Stimulated activated CD4-positive, alpha-beta T cell treated with anti-CD3 and anti-CD28 coated beads, TNF-alpha, amount 100 ng/mL, for 1 hour (primary cell): ENCODE measurements around the gene LRRC8C.

Experiments
- DNase-seq, 3 donors: peaks; one replicate each; pipeline ENCODE4 v3.0.0-alpha.2; 2020; ENCODE audit warnings: low read depth in 3 of 3, low spot score in 1 of 3

The LRRC8C gene

DNA sequence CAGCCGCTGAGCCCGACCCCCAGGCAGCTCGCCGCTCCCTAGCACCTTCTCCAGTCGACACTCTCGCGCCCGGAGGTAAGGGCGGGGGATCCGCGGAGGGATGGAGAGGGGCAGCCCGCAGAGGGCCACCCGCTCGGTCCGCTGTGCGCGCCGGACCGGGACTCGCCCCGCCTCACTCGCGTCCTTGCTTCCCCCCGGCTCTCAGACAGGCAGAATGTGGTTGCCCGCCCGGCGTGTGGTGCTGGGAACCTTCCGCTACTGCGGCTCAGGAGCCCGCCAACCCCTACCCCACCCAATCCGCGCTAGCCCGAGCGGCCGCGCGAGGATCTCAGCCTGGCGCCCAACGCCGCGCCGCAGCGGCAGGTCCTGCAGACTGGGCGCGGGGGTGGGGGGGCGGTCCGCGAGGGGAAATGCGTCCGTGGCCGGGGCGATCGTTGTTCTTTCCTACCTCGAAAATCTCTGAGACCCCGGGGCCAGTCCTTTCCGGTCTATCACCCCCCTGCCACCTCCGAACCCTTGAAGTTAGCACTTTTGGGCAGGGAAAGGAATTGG, 404 bp downstream of the LRRC8C start:
- DNase-seq = peak in 1 of 3 donors; percentile 36

DNA sequence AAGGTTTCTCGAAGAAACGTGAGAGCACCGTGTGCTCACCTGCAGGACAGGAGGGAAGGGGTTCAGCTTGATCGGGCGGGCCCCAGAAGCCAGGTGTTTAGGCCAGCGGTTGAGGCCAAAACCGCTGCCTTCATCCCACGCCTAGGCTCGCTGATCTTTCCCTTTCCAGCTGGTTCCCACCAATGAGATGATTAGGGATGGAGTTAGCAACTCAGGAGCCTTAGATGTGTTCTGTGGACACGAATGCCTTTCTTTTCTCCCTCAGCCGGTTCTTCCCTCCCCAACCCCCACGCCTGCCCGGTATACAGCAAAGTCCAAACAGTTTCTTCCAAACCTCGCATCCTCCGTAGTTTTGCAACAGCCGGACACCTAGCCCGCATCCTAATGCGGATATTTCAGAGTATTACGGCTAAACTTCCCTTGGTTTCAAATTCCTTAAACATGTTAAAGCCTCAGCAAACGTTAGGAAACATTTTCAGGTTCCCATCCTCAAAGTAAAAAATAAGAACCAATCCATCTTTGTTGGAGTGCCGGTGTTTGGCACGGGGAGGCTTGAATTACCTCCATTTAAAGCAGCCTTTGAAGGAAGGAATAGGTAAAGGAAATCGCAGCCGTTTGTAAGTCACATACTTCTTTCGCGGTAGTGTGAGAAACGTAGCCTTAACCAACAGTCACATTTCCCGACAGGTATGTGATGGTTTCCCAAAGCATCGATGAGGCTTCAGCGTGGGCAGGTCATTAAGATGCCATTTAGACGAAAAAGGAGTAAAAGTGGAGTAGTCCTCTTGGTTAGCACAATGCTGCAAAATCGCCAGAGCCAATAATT, 1.1 kb downstream of the LRRC8C start:
- no peak for DNase-seq

GRCh38 chr1:89635825-89636815, 3.2 kb downstream of the LRRC8C start:
- DNase-seq = no peak

DNA sequence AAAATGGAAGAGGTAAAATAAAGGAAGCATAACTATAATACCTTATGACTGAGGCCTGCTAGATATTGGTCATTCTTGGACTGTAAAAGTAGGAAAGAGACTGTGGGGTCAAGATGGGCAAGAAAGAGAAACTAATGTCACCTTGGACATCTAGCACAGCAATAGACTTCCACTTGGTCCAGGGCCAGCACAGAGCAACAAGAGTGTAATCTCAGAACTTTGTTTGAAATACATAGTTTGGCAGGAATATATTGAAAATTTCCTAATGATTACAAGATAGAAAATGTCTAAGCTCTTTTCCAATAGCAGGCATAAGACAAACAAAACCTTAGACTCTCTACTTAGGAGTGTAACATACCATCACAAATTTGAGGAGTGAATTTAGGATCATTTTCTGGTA, 4.6 kb downstream of the LRRC8C start:
- no peak for DNase-seq

DNA sequence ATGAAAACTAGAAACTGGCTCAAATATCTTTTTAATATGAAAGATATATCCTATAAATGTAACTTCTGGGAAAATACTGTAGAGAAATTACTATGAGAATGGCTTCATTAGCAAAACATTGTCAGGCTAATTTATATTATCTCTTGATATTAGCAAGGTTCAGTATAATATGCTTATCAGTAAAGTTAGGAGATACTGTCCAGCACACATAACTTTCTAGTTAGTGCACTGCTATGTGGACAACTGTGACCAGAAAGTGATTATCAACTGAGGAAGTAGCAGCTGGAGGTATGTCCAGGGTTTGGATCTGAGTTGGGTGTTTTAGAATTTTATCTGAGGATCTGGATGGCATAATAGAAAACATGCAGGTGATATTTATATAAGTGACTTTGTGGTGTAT, 7.5 kb downstream of the LRRC8C start:
- no peak for DNase-seq

DNA sequence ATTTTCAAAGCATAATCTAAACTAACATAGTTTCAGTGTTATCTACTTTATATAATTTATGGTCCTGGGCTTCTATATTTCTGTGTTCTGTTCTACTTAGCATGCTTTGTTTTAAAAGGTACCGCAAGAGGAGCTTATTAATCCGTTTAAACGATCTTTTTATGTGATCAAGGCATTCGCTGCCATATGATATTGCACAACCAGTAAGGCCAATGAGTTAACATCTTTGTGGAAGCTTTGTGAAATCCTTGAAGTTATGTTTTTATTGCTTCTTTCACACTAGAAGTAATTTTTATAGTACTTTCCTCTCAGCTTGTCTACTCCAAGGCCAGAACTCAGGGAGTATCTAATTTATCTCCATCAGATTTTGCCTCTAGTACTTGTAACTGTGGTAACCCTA, 8.9 kb downstream of the LRRC8C start:
- DNase-seq = no peak

DNA sequence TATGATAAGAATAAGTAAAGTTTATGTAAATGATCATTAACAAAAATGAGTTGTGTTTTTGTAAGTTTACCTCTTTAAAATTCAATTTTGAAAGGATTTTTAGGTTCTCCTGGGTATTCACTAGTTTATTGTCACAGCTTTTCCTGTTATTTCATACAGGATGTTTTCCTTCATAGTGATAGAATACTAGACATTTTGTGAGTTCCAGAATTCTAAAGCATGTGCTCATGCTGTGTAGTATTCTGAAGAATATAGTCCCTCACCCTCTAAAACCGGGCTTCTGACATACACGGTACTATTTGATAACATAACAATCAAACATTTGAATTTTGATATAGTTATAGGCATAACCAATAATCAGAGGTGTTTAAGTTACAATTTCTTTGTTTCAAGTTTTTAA, 10.7 kb downstream of the LRRC8C start:
- DNase-seq = no peak

GRCh38 chr1:89644119-89644814, 11.3 kb downstream of the LRRC8C start:
- DNase-seq = no peak

- no peak for DNase-seq
These were observed 13.3 kb downstream of the LRRC8C start for GRCh38 chr1:89646259-89646658.

GRCh38 chr1:89649783-89650182, 16.9 kb downstream of the LRRC8C start:
- no peak for DNase-seq

DNA sequence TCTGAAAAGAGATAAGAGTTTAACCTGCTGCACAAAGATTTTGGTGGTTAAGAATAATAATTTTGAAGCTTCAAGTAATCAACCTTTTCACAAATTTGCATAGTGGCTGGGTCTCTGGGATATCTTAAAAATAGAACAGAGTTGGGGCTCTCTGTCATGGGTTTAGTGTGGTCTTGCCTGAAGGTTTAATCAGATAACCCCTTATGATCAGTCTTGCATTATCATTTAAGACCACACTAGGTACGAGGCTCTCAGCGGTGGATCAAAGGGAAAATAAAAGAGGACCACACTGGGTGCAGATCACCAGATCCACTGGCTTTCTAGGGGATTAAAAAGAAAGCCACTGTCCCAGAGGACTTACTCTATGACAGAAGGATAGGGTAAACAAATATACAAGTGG, 19.5 kb downstream of the LRRC8C start:
- DNase-seq = no peak

- no peak for DNase-seq
These were observed 25.0 kb downstream of the LRRC8C start for GRCh38 chr1:89657886-89658285.

- DNase-seq = no peak
These were observed 26.6 kb downstream of the LRRC8C start for GRCh38 chr1:89659322-89660081.

DNA sequence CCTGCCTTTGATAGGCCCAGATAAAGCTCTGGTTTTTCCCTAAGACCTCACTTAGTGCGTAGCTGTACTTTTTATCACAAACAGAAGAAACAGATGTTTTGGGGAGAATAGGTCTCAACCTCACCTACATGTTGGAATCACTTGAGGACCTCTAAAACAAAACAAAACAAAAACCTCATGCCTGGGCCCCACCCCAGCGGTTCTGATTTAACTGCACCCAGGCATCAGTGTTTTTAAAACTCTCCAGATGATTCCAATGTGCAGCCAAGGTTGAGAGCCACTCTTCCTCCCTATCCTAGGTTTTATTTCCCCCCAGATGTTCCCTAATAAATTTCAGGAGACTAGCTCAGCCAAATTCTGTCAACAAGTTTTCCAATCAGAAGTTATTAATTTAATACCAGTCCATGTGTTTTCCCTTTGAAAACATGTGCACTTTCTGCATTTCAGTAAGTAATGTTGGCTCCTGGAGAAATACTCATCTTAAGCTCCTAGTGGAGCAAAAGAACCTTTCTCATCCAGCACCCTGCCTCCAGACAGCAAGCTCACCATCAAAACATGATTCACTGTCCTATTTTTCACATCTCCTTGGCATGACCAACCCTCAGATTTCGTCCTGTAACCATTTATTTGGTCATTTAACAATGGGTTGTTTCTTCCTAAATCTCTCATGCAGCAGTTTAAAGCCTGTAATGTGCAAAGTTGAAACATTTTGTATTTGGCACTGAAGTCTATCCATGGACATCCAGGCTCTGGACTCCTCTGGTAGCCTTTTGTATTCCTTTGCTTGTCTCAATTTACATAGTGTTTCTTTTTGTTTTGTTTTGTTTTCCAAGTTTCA, 27.5 kb downstream of the LRRC8C start:
- no peak for DNase-seq

- DNase-seq = no peak
These were observed 33.0 kb downstream of the LRRC8C start for GRCh38 chr1:89665941-89666340.

- no peak for DNase-seq
These were observed 33.7 kb downstream of the LRRC8C start for GRCh38 chr1:89666640-89667039.

- no peak for DNase-seq
These were observed 34.8 kb downstream of the LRRC8C start for GRCh38 chr1:89667691-89668090.

- DNase-seq = no peak
These were observed 36.0 kb downstream of the LRRC8C start for GRCh38 chr1:89668961-89669360.

DNA sequence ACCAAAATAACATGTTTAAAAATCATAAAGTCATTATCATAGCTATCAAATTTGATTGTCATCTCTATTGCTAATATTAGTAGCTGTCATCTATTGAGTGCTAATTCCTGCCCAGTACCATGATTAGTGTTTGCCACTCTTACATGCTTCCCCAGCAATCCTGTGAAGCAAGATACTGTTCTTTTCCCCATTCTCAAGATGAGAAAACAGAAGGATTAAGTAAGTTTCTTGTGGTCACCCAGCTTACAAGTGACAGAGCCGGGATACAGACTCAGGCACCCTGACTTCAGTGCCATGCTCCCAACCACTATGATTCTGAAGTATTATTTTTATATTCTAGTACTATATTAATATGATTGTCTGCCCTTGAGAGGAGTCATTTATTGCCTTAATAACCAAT, 36.5 kb downstream of the LRRC8C start:
- no peak for DNase-seq

GRCh38 chr1:89670163-89670562, 37.2 kb downstream of the LRRC8C start:
- no peak for DNase-seq
